Suprapubic skin (tissue), 4 donors: ENCODE results near the gene RAB27B. TPM values are rescaled to one million over a fixed set of nuclear protein-coding genes. Genes with fewer than 3 reads are reported as not detected.

Experiments used
- DNase-seq, 2 donors: peaks; one replicate each; pipeline ENCODE4 v3.0.0-alpha.2; 2019; ENCODE audit warnings: low spot score in 2 of 2
- H3K27ac ChIP-seq: fragments of 200-600 bp; sonication (generic); one replicate; pipeline ENCODE4 v1.5.1; 2019
- H3K27me3 ChIP-seq: fragments of 200-600 bp; sonication (generic); one replicate; pipeline ENCODE4 v1.5.1; 2019
- H3K36me3 ChIP-seq: fragments of 200-600 bp; sonication (generic); one replicate; pipeline ENCODE4 v1.5.1; 2019
- H3K4me1 ChIP-seq: fragments of 200-600 bp; sonication (generic); one replicate; pipeline ENCODE4 v1.5.1; 2019
- H3K4me3 ChIP-seq: fragments of 200-600 bp; sonication (generic); one replicate; pipeline ENCODE4 v1.5.1; 2019; ENCODE audit warnings: mild to moderate bottlenecking
- H3K9me3 ChIP-seq: fragments of 200-600 bp; sonication (generic); one replicate; pipeline ENCODE4 v1.5.1; 2019
- EP300 ChIP-seq: sonication (generic); formaldehyde crosslinking; IDR thresholded peaks from one replicate; pipeline ENCODE4 v1.6.1; 2017; ENCODE audit warnings: antibody characterized with exemption
- POLR2A ChIP-seq, 2 donors: fragments of 450-650 bp; IDR thresholded peaks; one replicate each; pipeline ENCODE4 v1.6.1; 2017; ENCODE audit warnings: antibody characterized with exemption in 2 of 2, mild to moderate bottlenecking in 2 of 2, moderate library complexity in 2 of 2
- POLR2AphosphoS5 ChIP-seq, 3 donors: sonication (generic); formaldehyde crosslinking; IDR thresholded peaks; one replicate each; pipeline ENCODE4 v1.6.1; 2017; ENCODE audit warnings: antibody characterized with exemption in 3 of 3
- WGBS: methylation state at CpG from one replicate; pipeline ENCODE4 v1.1.5; 2018; 5-methylcytosine and 5-hydroxymethylcytosine counted together
- total RNA-seq, 4 donors: library from RNA; depleted of rRNA; stranded (reverse); fragments of >200 nt; gene quantifications; one replicate each; pipeline ENCODE4 v1.1.0, GENCODE V29; 2016
- TF ChIP-seq, protein P1 (sequence below), 2 donors: fragments of 200-600 bp in 1 of 2; fragments of 450-650 bp in 1 of 2; sonication (generic) in 1 of 2; IDR thresholded peaks; one replicate each; pipeline ENCODE4 v1.5.1; 2016 to 2019; ENCODE audit warnings: antibody characterized with exemption in 2 of 2, mild to moderate bottlenecking in 1 of 2, moderate library complexity in 1 of 2

RAB27B gene
- total RNA-seq, 4 donors from 2014 or later = 18.0 to 32.8 (median 20.6) TPM

DNA sequence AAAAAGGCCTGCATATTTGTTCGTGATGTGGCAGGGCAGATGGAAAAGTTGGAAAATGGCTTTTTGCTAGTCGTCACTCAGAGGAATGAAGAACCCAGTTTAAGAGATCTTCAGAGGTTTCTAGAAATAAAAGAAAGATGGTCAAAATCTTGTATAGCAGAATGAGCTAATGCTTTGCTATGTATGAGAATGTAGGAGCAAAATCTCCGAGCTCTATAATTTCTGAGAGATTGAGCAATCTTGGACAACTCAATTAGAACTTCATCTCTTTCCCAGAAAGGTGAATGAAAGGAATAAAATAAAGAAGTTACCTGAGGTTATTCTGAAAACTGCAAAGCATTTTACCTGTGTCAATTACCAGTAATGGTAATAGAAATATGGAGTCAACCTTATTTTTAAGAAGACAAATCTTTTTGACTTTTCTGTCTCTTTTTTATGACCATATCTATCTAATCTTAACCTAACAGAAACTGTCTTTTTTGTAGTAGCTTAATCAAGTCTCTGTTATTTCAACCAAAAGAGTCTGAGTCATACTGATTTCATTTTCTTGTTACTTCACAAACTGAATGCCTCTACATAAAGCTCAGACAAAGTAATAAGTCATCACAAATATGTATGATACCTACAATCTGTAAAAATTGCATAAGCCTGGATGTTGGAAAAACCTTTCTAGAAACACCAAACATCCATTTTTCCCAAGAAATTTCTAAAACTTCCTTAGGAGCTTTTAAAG, 98.5 kb downstream of the RAB27B start:
- no peaks in the 10 kb centered on the region for H3K9me3 ChIP-seq
- no peak for DNase-seq
- H3K4me1 ChIP-seq = no peaks in the 10 kb centered on the region
- 90% methylated on average over 3 of the region's 3 CpGs for WGBS
- no peaks in the 10 kb centered on the region for H3K27me3 ChIP-seq
- H3K27ac ChIP-seq = no peak overlapping the region
- no peak for TF ChIP-seq EP300
- TF ChIP-seq POLR2A (IDR thresholded peaks at IDR 0.05) = no peak
- no peak for TF ChIP-seq POLR2AphosphoS5 (IDR thresholded peaks at IDR 0.05)
- TF ChIP-seq, protein P1, sequence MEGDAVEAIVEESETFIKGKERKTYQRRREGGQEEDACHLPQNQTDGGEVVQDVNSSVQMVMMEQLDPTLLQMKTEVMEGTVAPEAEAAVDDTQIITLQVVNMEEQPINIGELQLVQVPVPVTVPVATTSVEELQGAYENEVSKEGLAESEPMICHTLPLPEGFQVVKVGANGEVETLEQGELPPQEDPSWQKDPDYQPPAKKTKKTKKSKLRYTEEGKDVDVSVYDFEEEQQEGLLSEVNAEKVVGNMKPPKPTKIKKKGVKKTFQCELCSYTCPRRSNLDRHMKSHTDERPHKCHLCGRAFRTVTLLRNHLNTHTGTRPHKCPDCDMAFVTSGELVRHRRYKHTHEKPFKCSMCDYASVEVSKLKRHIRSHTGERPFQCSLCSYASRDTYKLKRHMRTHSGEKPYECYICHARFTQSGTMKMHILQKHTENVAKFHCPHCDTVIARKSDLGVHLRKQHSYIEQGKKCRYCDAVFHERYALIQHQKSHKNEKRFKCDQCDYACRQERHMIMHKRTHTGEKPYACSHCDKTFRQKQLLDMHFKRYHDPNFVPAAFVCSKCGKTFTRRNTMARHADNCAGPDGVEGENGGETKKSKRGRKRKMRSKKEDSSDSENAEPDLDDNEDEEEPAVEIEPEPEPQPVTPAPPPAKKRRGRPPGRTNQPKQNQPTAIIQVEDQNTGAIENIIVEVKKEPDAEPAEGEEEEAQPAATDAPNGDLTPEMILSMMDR (IDR thresholded peaks at IDR 0.05) = no peak
- H3K36me3 ChIP-seq = no peaks in the 10 kb centered on the region
- no peak overlapping the region for H3K4me3 ChIP-seq

DNA sequence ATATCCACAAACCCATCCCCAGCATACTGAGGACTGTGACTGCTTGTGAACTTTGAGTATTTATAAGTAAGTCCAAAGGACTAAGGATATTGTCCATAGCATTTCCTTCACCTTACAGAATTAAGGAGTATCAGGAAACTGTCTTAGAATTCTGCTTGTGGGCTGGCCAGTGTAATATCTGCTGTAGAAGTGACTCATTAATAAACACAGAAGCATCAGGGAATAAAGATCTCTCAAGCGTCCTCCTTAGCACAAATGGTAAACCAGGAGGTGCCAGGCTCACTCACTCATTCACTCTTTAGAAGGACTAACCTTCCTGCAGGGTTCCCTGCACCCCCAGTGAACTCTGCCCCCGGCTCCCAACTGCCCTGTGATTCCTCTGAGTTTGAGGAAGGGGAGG, 100.0 kb downstream of the RAB27B start:
- Histone ChIP-seq H3K4me3 (no peak overlapping the region), H3K27ac (no peak overlapping the region), H3K27me3 (no peaks in the 10 kb centered on the region), H3K36me3 (no peaks in the 10 kb centered on the region), H3K9me3 (no peaks in the 10 kb centered on the region), H3K4me1 (no peaks in the 10 kb centered on the region)
- WGBS = 88% methylated on average over 2 of the region's 2 CpGs
- DNase-seq = no peak
- TF ChIP-seq POLR2A (IDR thresholded peaks at IDR 0.05) = no peak
- TF ChIP-seq, protein P1 (IDR thresholded peaks at IDR 0.05) = no peak
- TF ChIP-seq EP300 = no peak
- TF ChIP-seq POLR2AphosphoS5 (IDR thresholded peaks at IDR 0.05) = no peak

DNA sequence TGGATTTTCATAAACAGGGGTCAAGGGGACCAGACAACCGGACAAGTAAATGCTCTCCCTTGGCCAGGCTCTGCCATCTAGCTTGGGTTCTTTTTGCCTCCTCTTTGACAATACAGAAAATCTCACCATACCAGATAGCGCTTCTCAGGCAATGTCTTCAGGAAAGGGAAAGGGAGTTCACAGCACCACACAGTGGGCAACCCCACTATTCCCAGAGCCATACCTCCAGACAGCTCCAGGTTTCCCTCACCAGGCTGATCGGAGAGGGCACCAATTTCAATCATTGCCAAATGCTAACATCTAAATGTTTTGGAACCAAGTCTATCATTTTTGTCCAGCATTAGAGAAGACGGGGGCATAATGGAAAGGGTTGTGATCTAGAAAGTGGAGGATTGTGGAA, 102.9 kb downstream of the RAB27B start:
- no peak for DNase-seq
- Histone ChIP-seq H3K27ac (no peak overlapping the region), H3K4me3 (no peak overlapping the region), H3K4me1 (no peaks in the 10 kb centered on the region), H3K36me3 (no peaks in the 10 kb centered on the region), H3K9me3 (no peaks in the 10 kb centered on the region), H3K27me3 (no peaks in the 10 kb centered on the region)
- 84% methylated on average over 4 of the region's 4 CpGs for WGBS
- TF ChIP-seq, protein P1 (IDR thresholded peaks at IDR 0.05) = no peak
- no peak for TF ChIP-seq EP300
- no peak for TF ChIP-seq POLR2AphosphoS5 (IDR thresholded peaks at IDR 0.05)
- TF ChIP-seq POLR2A (IDR thresholded peaks at IDR 0.05) = no peak

DNA sequence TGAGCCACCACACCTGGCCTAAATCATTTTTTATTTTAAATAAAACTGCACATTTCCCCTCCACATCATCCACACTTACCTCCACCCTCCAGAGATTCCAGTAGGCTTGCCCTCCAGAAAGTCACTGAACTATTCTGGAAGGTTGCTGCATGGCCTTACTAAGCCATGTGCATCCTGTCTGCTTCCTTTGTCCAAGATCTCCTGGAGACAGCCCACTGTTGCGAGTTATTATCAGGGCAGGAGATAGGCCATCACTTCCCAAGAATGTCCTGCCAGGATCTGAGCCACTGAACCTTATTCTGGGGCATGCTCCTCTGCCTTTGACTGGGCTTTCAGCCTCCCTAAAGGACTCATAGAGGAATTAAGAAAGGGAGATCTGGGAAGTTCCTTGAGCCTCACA, 104.2 kb downstream of the RAB27B start:
- Histone ChIP-seq H3K27me3 (no peaks in the 10 kb centered on the region), H3K4me1 (no peaks in the 10 kb centered on the region), H3K9me3 (no peaks in the 10 kb centered on the region), H3K27ac (no peak overlapping the region), H3K4me3 (no peak overlapping the region), H3K36me3 (no peaks in the 10 kb centered on the region)
- TF ChIP-seq, protein P1 (IDR thresholded peaks at IDR 0.05) = no peak
- TF ChIP-seq POLR2A (IDR thresholded peaks at IDR 0.05) = no peak
- no peak for TF ChIP-seq EP300
- TF ChIP-seq POLR2AphosphoS5 (IDR thresholded peaks at IDR 0.05) = no peak
- 80% methylated on average over 1 of the region's 1 CpG for WGBS
- no peak for DNase-seq

DNA sequence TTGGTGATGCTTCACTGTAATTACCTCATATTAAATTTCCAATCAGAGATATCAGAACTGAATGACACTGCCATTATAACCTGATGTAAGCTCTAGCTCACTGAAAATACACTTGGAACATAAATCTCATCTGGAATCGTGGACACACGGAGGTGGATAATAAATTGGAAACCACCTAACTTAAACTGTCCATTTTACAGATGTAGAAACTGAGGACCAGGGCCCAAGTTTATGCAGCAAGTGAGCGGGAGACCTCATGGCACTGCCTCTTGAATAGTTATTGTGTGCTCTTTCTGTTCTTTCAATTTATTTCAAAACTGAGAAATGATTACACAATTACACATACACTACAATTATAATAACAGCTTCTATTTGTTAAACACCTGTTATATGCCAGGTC, 110.2 kb downstream of the RAB27B start:
- TF ChIP-seq POLR2A (IDR thresholded peaks at IDR 0.05) (no peak), EP300 (no peak), POLR2AphosphoS5 (IDR thresholded peaks at IDR 0.05) (no peak)
- TF ChIP-seq, protein P1 (IDR thresholded peaks at IDR 0.05) = no peak
- Histone ChIP-seq H3K4me1 (no peaks in the 10 kb centered on the region), H3K27ac (no peak overlapping the region), H3K36me3 (no peaks in the 10 kb centered on the region), H3K27me3 (no peaks in the 10 kb centered on the region), H3K9me3 (no peaks in the 10 kb centered on the region), H3K4me3 (no peak overlapping the region)
- WGBS = 93% methylated on average over 3 of the region's 3 CpGs
- no peak for DNase-seq
